Neuronal stem cell (in vitro differentiated cells): ENCODE measurements around the gene CLN6.
"Not testable (repeated sequence)": the region's sequence is repeated elsewhere in the genome, so short reads cannot be mapped to it uniquely, and the experiment has no call there.

Experiments used
- DNase-seq: peaks from one replicate; pipeline ENCODE4 v3.0.0-alpha.2; 2013; ENCODE audit warnings: low spot score
- H2AFZ ChIP-seq: one replicate; pipeline ENCODE4 v1.6.1; 2013; ENCODE audit warnings: mild to moderate bottlenecking, low read length, inconsistent platforms
- H2AK5ac ChIP-seq: 2 replicates; pipeline ENCODE4 v1.6.1; 2013; ENCODE audit warnings: low read depth, mild to moderate bottlenecking, inconsistent platforms, low read length, moderate library complexity, mixed read lengths
- H2BK120ac ChIP-seq: 2 replicates; pipeline ENCODE4 v1.6.1; 2013; ENCODE audit warnings: low read depth, mild to moderate bottlenecking, inconsistent platforms, low read length, moderate library complexity, mixed read lengths
- H2BK12ac ChIP-seq: one replicate; pipeline ENCODE4 v1.6.1; 2013; ENCODE audit warnings: low read length, inconsistent platforms
- H2BK15ac ChIP-seq: 2 replicates; pipeline ENCODE4 v1.6.1; 2013; ENCODE audit warnings: mild to moderate bottlenecking, low read length, inconsistent platforms, mixed read lengths
- H2BK5ac ChIP-seq: one replicate; pipeline ENCODE4 v1.6.1; 2013; ENCODE audit warnings: inconsistent platforms, mild to moderate bottlenecking, low read length, moderate library complexity
- H3K14ac ChIP-seq: one replicate; pipeline ENCODE4 v1.6.1; 2013; ENCODE audit warnings: low read length, inconsistent platforms
- H3K18ac ChIP-seq: 2 replicates; pipeline ENCODE4 v1.6.1; 2013; ENCODE audit warnings: low read length, inconsistent platforms
- H3K23ac ChIP-seq: 2 replicates; pipeline ENCODE4 v1.6.1; 2013; ENCODE audit warnings: low read depth, mild to moderate bottlenecking, mixed read lengths, low read length, inconsistent platforms; ENCODE audit not compliant: poor library complexity
- H3K27ac ChIP-seq: replicated peaks from 3 replicates; pipeline ENCODE4 v1.5.1; 2013; ENCODE audit warnings: low read length, inconsistent platforms
- H3K27me3 ChIP-seq, 3 experiments: 2 replicates each; pipeline ENCODE4 v1.6.1; 2013; ENCODE audit warnings: low read length in 3 of 3, mild to moderate bottlenecking in 2 of 3, inconsistent platforms in 1 of 3, low read depth in 1 of 3, mixed read lengths in 1 of 3, moderate library complexity in 1 of 3; ENCODE audit not compliant: control insufficient read depth in 3 of 3, insufficient read depth in 3 of 3
- H3K36me3 ChIP-seq, 2 donors: replicated peaks in 1 of 2; 2 replicates each; pipeline ENCODE4 v1.6.1; 2013; ENCODE audit warnings: low read length in 2 of 2; ENCODE audit not compliant: control insufficient read depth in 2 of 2, insufficient read depth in 2 of 2
- H3K4ac ChIP-seq: 2 replicates; pipeline ENCODE4 v1.6.1; 2013; ENCODE audit warnings: inconsistent platforms, mild to moderate bottlenecking, low read length, moderate library complexity
- H3K4me1 ChIP-seq, 2 donors: 1 replicate in 1 of 2; 2 replicates in 1 of 2; pipeline ENCODE4 v1.6.1; 2013; ENCODE audit warnings: low read length in 2 of 2, low read depth in 1 of 2; ENCODE audit not compliant: control insufficient read depth in 2 of 2, insufficient read depth in 1 of 2
- H3K4me2 ChIP-seq: one replicate; pipeline ENCODE4 v1.6.1; 2013; ENCODE audit warnings: mild to moderate bottlenecking, low read length, inconsistent platforms; ENCODE audit not compliant: insufficient read depth, poor library complexity, severe bottlenecking
- H3K4me3 ChIP-seq, 2 donors: 2 replicates each; pipeline ENCODE4 v1.5.1; 2013; ENCODE audit warnings: low read length in 2 of 2, mild to moderate bottlenecking in 2 of 2, inconsistent platforms in 1 of 2, moderate library complexity in 1 of 2
- H3K79me1 ChIP-seq: one replicate; pipeline ENCODE4 v1.6.1; 2013; ENCODE audit warnings: low read depth, mild to moderate bottlenecking, inconsistent platforms, low read length, moderate library complexity
- H3K9ac ChIP-seq: one replicate; pipeline ENCODE4 v1.6.1; 2013; ENCODE audit warnings: mild to moderate bottlenecking, low read depth, low read length, inconsistent platforms; ENCODE audit not compliant: poor library complexity
- H3K9me3 ChIP-seq, 2 donors: replicated peaks in 1 of 2; 2 replicates each; pipeline versions ENCODE3 to v1.6.1; 2013; ENCODE audit warnings: low read length in 2 of 2, mild to moderate bottlenecking in 2 of 2, inconsistent platforms in 1 of 2, low read depth in 1 of 2, mixed read lengths in 1 of 2, moderate library complexity in 1 of 2; ENCODE audit not compliant: control insufficient read depth in 2 of 2, insufficient read depth in 1 of 2
- H4K8ac ChIP-seq: one replicate; pipeline ENCODE4 v1.6.1; 2013; ENCODE audit warnings: low read depth, mild to moderate bottlenecking, inconsistent platforms, low read length, moderate library complexity
- H4K91ac ChIP-seq: one replicate; pipeline ENCODE4 v1.6.1; 2013; ENCODE audit warnings: low read length, low read depth, mild to moderate bottlenecking, inconsistent platforms; ENCODE audit not compliant: poor library complexity
- WGBS, 2 donors: extraction: QIAGEN DNeasy Blood & Tissue Kit; methylation state at CpG; one replicate each; pipeline ENCODE4 v1.1.7; 2013; ENCODE audit warnings: missing lambda C conversion rate in 2 of 2, mixed read lengths in 1 of 2; ENCODE audit not compliant: insufficient read length in 2 of 2, insufficient replicate concordance in 1 of 2; ENCODE audit errors: extremely low coverage in 2 of 2; 5-methylcytosine and 5-hydroxymethylcytosine counted together

Gene CLN6

DNA sequence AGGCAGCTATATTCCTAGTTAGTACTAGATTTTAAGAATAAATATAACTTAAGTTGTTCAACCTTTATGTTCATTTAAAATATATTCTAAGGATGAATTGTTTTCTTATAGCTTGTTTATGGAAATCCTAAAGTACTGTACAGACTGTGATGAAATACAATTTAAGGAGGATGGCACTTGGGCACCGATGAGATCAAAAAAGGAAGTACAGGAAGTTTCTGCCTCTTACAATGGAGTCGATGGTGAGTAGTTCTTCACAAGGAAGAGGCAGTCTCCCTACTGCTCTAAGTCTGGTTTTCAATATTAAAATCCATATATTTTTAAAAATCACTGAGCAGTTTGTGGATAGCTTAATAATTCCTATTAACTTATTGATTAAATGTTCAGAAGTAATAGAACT lies 54.0 kb downstream of the CLN6 start:
- Histone ChIP-seq H4K8ac (no peak overlapping the region), H2AK5ac (no peak overlapping the region), H3K9me3 (no peaks in the 10 kb centered on the region), H3K4me1 (no peaks in the 10 kb centered on the region), H3K27ac (no peak overlapping the region), H3K14ac (no peak overlapping the region), H2BK5ac (no peak overlapping the region), H3K27me3 (no peaks in the 10 kb centered on the region), H3K4me2 (no peak overlapping the region), H2BK120ac (no peak overlapping the region), H4K91ac (no peak overlapping the region), H3K9ac (no peak overlapping the region), H3K79me1 (peaks cover 2% of the 10 kb centered on the region), H3K4ac (no peak overlapping the region), H3K18ac (no peak overlapping the region), H2BK12ac (no peak overlapping the region), H2BK15ac (no peak overlapping the region), H3K4me3 (no peak overlapping the region), H2AFZ (no peak overlapping the region), H3K23ac (no peak overlapping the region), H3K36me3 (peaks cover 4 to 77% of the 10 kb centered on the region in 2 donors)
- WGBS, 2 donors: no CpG with 5 or more reads among the region's 2 CpGs
- DNase-seq: no peak

DNA sequence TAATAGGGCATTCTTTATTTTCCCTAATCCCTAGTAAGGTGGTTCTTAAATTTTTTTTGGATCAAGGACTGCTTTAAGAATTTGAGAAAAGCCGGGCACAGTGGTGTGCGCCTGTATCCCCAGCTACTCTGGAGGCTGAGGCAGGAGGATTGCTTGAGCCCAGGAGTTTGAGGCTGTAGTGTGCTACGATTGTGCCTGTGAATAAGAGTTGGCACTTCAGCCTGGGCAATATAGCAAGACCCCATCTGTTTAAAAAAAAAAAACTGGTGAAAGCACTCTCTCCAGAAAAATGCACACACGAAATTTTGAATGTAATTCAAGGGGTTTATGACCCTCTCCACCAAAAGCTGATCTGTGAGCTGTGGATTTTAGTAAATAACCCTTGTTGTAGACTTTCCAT lies 56.4 kb downstream of the CLN6 start:
- H3K9ac ChIP-seq: no peak overlapping the region

DNA sequence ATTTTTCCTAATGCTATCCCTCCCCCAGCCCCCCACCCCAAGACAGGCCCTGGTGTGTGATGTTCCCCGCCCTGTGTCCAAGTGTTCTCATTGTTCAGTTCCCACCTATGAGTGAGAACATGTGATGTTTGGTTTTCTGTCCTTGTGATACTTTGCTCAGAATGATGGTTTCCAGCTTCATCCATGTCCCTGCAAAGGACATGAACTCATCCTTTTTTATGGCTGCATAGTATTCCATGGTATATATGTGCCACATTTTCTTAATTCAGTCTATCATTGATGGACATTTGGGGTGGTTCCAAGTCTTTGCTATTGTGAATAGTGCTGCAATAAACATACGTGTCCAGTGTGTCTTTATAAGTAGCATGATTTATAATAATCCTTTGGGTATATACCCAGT lies 57.5 kb downstream of the CLN6 start:
- H3K27ac ChIP-seq, H3K9ac ChIP-seq, H2BK5ac ChIP-seq, H3K23ac ChIP-seq, H4K91ac ChIP-seq, DNase-seq, H3K4me3 ChIP-seq, H4K8ac ChIP-seq, H2BK120ac ChIP-seq, H2AK5ac ChIP-seq, H3K4ac ChIP-seq, H2BK15ac ChIP-seq, H2BK12ac ChIP-seq, H2AFZ ChIP-seq, H3K18ac ChIP-seq, H3K79me1 ChIP-seq, H3K14ac ChIP-seq, H3K4me2 ChIP-seq, H3K4me1 ChIP-seq, H3K9me3 ChIP-seq, H3K27me3 ChIP-seq: not testable (repeated sequence)
- no CpG with 5 or more reads among the region's 2 CpGs for WGBS, 2 donors
- peaks cover 6 to 62% of the 10 kb centered on the region in 2 donors for H3K36me3 ChIP-seq

More for the DNA sequence above, 56.4 kb downstream of the CLN6 start:
- H3K18ac ChIP-seq: no peak overlapping the region
- peaks cover 2% of the 10 kb centered on the region for H3K79me1 ChIP-seq
- H2BK120ac ChIP-seq: no peak overlapping the region
- H2AFZ ChIP-seq: no peak overlapping the region
- H3K4me3 ChIP-seq: no peak overlapping the region
- no peak for DNase-seq
- no peak overlapping the region for H4K8ac ChIP-seq
- no peak overlapping the region for H3K23ac ChIP-seq
- no peak overlapping the region for H4K91ac ChIP-seq
- H2AK5ac ChIP-seq: no peak overlapping the region
- H3K9me3 ChIP-seq: no peaks in the 10 kb centered on the region
- H3K27ac ChIP-seq: no peak overlapping the region
- peaks cover 6 to 70% of the 10 kb centered on the region in 2 donors for H3K36me3 ChIP-seq
- H3K14ac ChIP-seq: no peak overlapping the region
- no peak overlapping the region for H2BK12ac ChIP-seq
- no peak overlapping the region for H3K4me2 ChIP-seq
- no peaks in the 10 kb centered on the region for H3K27me3 ChIP-seq
- no CpG with 5 or more reads among the region's 4 CpGs for WGBS, 2 donors
- H2BK15ac ChIP-seq: no peak overlapping the region
- H2BK5ac ChIP-seq: no peak overlapping the region
- no peak overlapping the region for H3K4ac ChIP-seq
- no peaks in the 10 kb centered on the region for H3K4me1 ChIP-seq

DNA sequence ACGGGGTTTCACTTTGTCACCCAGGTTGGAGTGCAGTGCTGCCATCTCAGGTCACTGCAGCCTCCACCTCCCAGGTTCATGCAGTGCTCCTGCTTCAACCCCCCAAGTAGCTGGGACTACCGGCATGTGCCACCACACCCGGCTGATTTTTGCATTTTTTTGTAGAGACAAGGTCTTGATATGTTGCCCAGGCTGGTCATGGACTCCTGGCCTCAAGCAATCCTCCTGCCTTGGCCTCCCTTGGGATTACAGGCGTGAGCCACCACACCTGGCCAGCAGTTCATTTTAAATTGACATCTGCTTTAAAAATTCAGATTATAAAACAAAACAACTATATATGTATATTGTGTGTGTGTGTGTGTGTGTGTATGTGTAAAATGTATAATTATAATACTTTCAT lies 62.7 kb downstream of the CLN6 start:
- Histone ChIP-seq H2BK120ac (no peak overlapping the region), H2AFZ (no peak overlapping the region), H3K4ac (no peak overlapping the region), H3K9ac (no peak overlapping the region), H2BK12ac (no peak overlapping the region), H4K8ac (no peak overlapping the region), H3K4me3 (no peak overlapping the region), H3K27me3 (no peaks in the 10 kb centered on the region), H3K9me3 (no peaks in the 10 kb centered on the region), H3K23ac (no peak overlapping the region), H3K18ac (no peak overlapping the region), H4K91ac (no peak overlapping the region), H2AK5ac (no peak overlapping the region), H3K4me2 (no peak overlapping the region), H2BK15ac (no peak overlapping the region), H3K79me1 (no peaks in the 10 kb centered on the region), H3K27ac (no peak overlapping the region), H3K14ac (no peak overlapping the region), H3K4me1 (no peaks in the 10 kb centered on the region), H3K36me3 (peaks cover 7 to 62% of the 10 kb centered on the region in 2 donors), H2BK5ac (no peak overlapping the region)
- WGBS, 2 donors: no CpG with 5 or more reads among the region's 4 CpGs
- DNase-seq: no peak
